Left lung (tissue), 10 donors: ENCODE data around the gene UBXN4. TPM values are rescaled to one million over a fixed set of nuclear protein-coding genes. Genes with fewer than 3 reads are reported as not detected.

Experiments used
- ATAC-seq: fragments of 200-7000 bp; cut with Tn5 transposase; one replicate; pipeline ENCODE4 v1.9.1; 2020; ENCODE audit warnings: moderate library complexity
- DNase-seq, 4 donors: peaks; one replicate each; pipeline ENCODE4 v3.0.0-alpha.2; 2013 to 2020
- H3K27ac ChIP-seq, 2 donors: fragments of 200-600 bp; sonication (generic) in 1 of 2; one replicate each; pipeline versions ENCODE4 v1.5.0 to v1.8.0; 2020 to 2021
- H3K27me3 ChIP-seq, 2 donors: fragments of 200-600 bp; sonication (generic) in 1 of 2; one replicate each; pipeline versions ENCODE4 v1.5.0 to v1.8.0; 2020 to 2021
- H3K36me3 ChIP-seq, 2 donors: fragments of 200-600 bp; sonication (generic) in 1 of 2; one replicate each; pipeline versions ENCODE4 v1.5.0 to v1.8.0; 2020 to 2021
- H3K4me1 ChIP-seq, 2 donors: fragments of 200-600 bp; one replicate each; pipeline ENCODE4 v1.8.0; 2021
- H3K4me3 ChIP-seq, 2 donors: fragments of 200-600 bp; sonication (generic) in 1 of 2; one replicate each; pipeline versions ENCODE4 v1.5.0 to v1.8.0; 2020 to 2021; ENCODE audit warnings: mild to moderate bottlenecking in 1 of 2
- H3K9me3 ChIP-seq, 2 donors: fragments of 200-600 bp; sonication (generic) in 1 of 2; one replicate each; pipeline versions ENCODE4 v1.5.0 to v1.8.0; 2020 to 2021
- CTCF ChIP-seq, 2 donors: fragments of 200-600 bp; sonication (generic) in 1 of 2; IDR thresholded peaks; one replicate each; pipeline versions ENCODE4 v1.5.0 to v1.8.0; 2021; ENCODE audit warnings: antibody characterized with exemption in 2 of 2
- intact Hi-C, 2 donors: fragments of 100-400 bp; cut with DNase I; formaldehyde crosslinking; loops; one replicate each; pipeline versions ENCODE4 v1.11.2 to v1.14.2; 2022
- polyA plus RNA-seq, 6 donors: library from polyadenylated mRNA; unstranded; fragments of 120-200 nt; gene quantifications; one replicate each; pipeline ENCODE4 v1.2.1, GENCODE V29; 2013; ENCODE audit not compliant: insufficient read length in 6 of 6
- total RNA-seq, 2 donors: library from RNA; stranded (reverse); fragmentation: NEBNext Ultra II Directional; extraction: Animal tissue kit (Norgen Biotek cat#: 25700); gene quantifications; one replicate each; pipeline ENCODE4 v1.2.1, GENCODE V29; 2021
- donor health status: DM: no; HTN: yes; CAD: no.
- donor health status: DM: no; HTN: no; CAD: no.

UBXN4 gene
- total and polyA plus RNA-seq, 8 donors: 88.8 to 153 (median 136) TPM

DNA sequence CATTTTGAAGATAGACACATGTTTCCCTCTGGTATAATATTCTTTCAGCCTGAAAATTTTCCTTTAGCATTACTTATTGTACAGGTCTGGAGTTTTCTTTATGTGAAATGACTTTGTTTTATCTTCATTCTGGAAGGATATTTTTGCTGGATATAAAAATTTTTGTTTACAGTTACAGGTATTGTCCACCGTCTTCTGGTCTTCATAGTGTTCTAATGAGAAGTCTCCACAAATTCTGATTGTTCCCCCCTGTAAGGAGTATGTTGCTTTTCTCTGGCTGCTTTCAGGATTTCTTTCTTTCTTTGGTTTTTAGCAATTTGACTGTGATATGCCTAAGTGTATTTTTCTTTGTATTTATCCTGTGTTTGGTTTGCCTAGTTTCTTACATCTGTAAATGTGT is 15.0 kb downstream of the UBXN4 start:
- TF ChIP-seq CTCF (IDR thresholded peaks at IDR 0.05): no peak
- ATAC-seq: no peak
- Histone ChIP-seq H3K27ac (no peak overlapping the region), H3K9me3 (peaks cover 0 to 17% of the 10 kb centered on the region in 2 donors), H3K4me3 (no peak overlapping the region), H3K4me1 (no peaks in the 10 kb centered on the region), H3K36me3 (peaks cover 4 to 98% of the 10 kb centered on the region in 2 donors), H3K27me3 (no peaks in the 10 kb centered on the region)
- no peak for DNase-seq
- intact Hi-C loops: no loop called here

GRCh38 chr2:135762022-135762421 is 20.4 kb downstream of the UBXN4 start:
- no peak for DNase-seq
- H3K9me3 ChIP-seq: peaks cover 0 to 6% of the 10 kb centered on the region in 2 donors
- no peaks in the 10 kb centered on the region for H3K4me1 ChIP-seq
- intact Hi-C loops: no loop called here
- no peak overlapping the region for H3K27ac ChIP-seq
- H3K27me3 ChIP-seq: no peaks in the 10 kb centered on the region
- no peak for TF ChIP-seq CTCF (IDR thresholded peaks at IDR 0.05)
- peaks cover 0 to 98% of the 10 kb centered on the region in 2 donors for H3K36me3 ChIP-seq
- H3K4me3 ChIP-seq: no peak overlapping the region
- no peak for ATAC-seq

- Histone ChIP-seq H3K4me3 (no peak overlapping the region), H3K9me3 (peaks cover 0 to 1% of the 10 kb centered on the region in 2 donors), H3K36me3 (peaks cover 0 to 98% of the 10 kb centered on the region in 2 donors), H3K27me3 (no peaks in the 10 kb centered on the region), H3K27ac (no peak overlapping the region), H3K4me1 (no peaks in the 10 kb centered on the region)
- TF ChIP-seq CTCF (IDR thresholded peaks at IDR 0.05): no peak
- intact Hi-C loops: no loop called here
- DNase-seq: no peak
- ATAC-seq: no peak
These were observed 20.9 kb downstream of the UBXN4 start for GRCh38 chr2:135762530-135762929.

DNA sequence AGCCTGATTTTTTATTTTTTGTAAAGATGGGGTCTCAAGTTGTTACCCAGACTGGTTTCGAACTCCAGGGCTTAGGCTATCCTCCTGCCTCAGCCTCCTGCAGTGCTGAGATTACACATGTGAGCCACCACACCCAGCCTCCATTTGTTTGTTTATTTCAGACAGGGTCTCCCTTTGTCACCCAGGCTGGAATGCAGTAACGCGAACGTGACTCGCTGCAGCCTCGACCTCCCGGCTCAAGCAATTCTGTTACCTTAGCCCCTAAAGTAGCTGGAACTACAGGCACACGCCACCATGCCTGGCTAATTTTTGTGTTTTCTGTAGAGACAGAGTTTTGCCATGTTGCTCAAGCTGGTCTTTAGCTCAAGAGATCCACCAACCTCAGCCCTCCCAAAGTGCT is 27.2 kb downstream of the UBXN4 start:
- DNase-seq: no peak
- H3K4me1 ChIP-seq: no peaks in the 10 kb centered on the region
- no peak for TF ChIP-seq CTCF (IDR thresholded peaks at IDR 0.05)
- no peaks in the 10 kb centered on the region for H3K27me3 ChIP-seq
- H3K4me3 ChIP-seq: no peak overlapping the region
- ATAC-seq: no peak
- H3K36me3 ChIP-seq: peaks cover 0 to 99% of the 10 kb centered on the region in 2 donors
- intact Hi-C loops: no loop called here
- H3K27ac ChIP-seq: no peak overlapping the region
- no peaks in the 10 kb centered on the region for H3K9me3 ChIP-seq

DNA sequence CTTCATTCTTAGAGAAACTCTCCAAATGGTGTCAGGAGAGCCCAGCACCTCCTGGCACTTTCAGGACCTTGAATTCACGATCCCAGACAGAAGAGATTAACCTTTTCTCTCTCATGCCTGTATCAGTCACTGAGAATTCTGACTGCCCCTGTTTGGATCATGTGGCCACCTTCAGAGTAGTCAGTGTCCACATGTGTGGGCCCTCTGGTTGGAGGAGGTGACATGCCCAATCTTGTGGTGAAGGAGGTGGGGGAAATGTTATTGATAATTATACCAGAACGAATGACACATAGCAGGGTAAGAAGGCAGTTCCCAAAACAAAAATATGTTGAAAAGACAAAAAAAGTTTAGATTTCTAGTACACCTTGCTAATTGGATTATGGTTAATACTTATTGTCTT is 31.7 kb downstream of the UBXN4 start:
- no peaks in the 10 kb centered on the region for H3K27me3 ChIP-seq
- intact Hi-C loops: no loop called here
- ATAC-seq: no peak

More for the DNA sequence above, 31.7 kb downstream of the UBXN4 start:
- Histone ChIP-seq H3K4me3 (no peak overlapping the region), H3K27ac (no peak overlapping the region), H3K9me3 (no peaks in the 10 kb centered on the region), H3K36me3 (peaks cover 0 to 99% of the 10 kb centered on the region in 2 donors), H3K4me1 (no peaks in the 10 kb centered on the region)
- no peak for DNase-seq
- TF ChIP-seq CTCF (IDR thresholded peaks at IDR 0.05): no peak
